MM.1S (cell line): ENCODE results near the gene NEK2.
A peak's percentile ranks its signal among the peaks of the same experiment; 100 is the strongest.

Experiments used
- DNase-seq: peaks from one replicate; pipeline ENCODE4 v3.0.0-alpha.2; 2015
- H2AFZ ChIP-seq: fragments of 300-600 bp; sonication (generic); 2 replicates; pipeline ENCODE4 v1.6.0; 2016; ENCODE audit warnings: antibody characterized with exemption, low read length
- H3F3A ChIP-seq: fragments of 300-600 bp; sonication (generic); 2 replicates; pipeline ENCODE4 v1.6.1; 2016; ENCODE audit warnings: mild to moderate bottlenecking, antibody characterized with exemption, low read length, moderate library complexity, mixed read lengths; ENCODE audit not compliant: insufficient read depth
- H3K27ac ChIP-seq: fragments of 300-600 bp; sonication (generic); 2 replicates; pipeline ENCODE4 v1.5.1; 2016; ENCODE audit warnings: mild to moderate bottlenecking, low read length
- H3K27me3 ChIP-seq: fragments of 300-600 bp; sonication (generic); replicated peaks from 2 replicates; pipeline ENCODE4 v1.6.0; 2016; ENCODE audit warnings: low read length; ENCODE audit not compliant: insufficient read depth
- H3K36me3 ChIP-seq: fragments of 300-600 bp; sonication (generic); replicated peaks from 2 replicates; pipeline ENCODE4 v1.6.1; 2016; ENCODE audit warnings: mild to moderate bottlenecking, low read length, mixed read lengths; ENCODE audit not compliant: insufficient read depth
- H3K4me1 ChIP-seq: fragments of 300-600 bp; sonication (generic); 2 replicates; pipeline ENCODE4 v1.6.1; 2016; ENCODE audit warnings: low read length, mixed read lengths
- H3K4me2 ChIP-seq: fragments of 300-600 bp; sonication (generic); 2 replicates; pipeline ENCODE4 v1.6.0; 2016; ENCODE audit warnings: low read depth, low read length
- H3K4me3 ChIP-seq: fragments of 300-600 bp; sonication (generic); 2 replicates; pipeline ENCODE4 v1.5.1; 2016; ENCODE audit warnings: low read length, mixed read lengths
- H3K79me2 ChIP-seq: fragments of 300-600 bp; sonication (generic); 2 replicates; pipeline ENCODE4 v1.6.1; 2016; ENCODE audit warnings: mixed run types, low read length, mixed read lengths
- H3K9ac ChIP-seq: fragments of 300-600 bp; sonication (generic); 2 replicates; pipeline ENCODE4 v1.6.1; 2016; ENCODE audit warnings: low read length, mixed read lengths
- H3K9me2 ChIP-seq: fragments of 300-600 bp; sonication (generic); replicated peaks from 2 replicates; pipeline ENCODE4 v1.6.1; 2016; ENCODE audit warnings: mild to moderate bottlenecking, low read length, mixed read lengths; ENCODE audit not compliant: insufficient read depth
- H3K9me3 ChIP-seq: fragments of 300-600 bp; sonication (generic); replicated peaks from 2 replicates; pipeline ENCODE4 v1.6.1; 2016; ENCODE audit warnings: mild to moderate bottlenecking, low read length, mixed read lengths; ENCODE audit not compliant: insufficient read depth
- H4K20me1 ChIP-seq: fragments of 300-600 bp; sonication (generic); 2 replicates; pipeline ENCODE4 v1.6.1; 2016; ENCODE audit warnings: mild to moderate bottlenecking, low read length, moderate library complexity, mixed read lengths; ENCODE audit not compliant: insufficient read depth
- EZH2 ChIP-seq: fragments of 300-600 bp; sonication (generic); optimal IDR thresholded peaks from 2 replicates; pipeline ENCODE3; 2017; ENCODE audit warnings: low read depth, mild to moderate bottlenecking, antibody characterized with exemption, low read length, mixed read lengths
- EZH2phosphoT487 ChIP-seq: fragments of 300-600 bp; sonication (generic); IDR thresholded peaks from 2 replicates; pipeline ENCODE4 v1.6.1; 2018; ENCODE audit warnings: antibody characterized with exemption, low read length
- TF ChIP-seq, protein P1 (sequence below): fragments of 300-600 bp; sonication (generic); IDR thresholded peaks from 2 replicates; pipeline ENCODE4 v1.5.1; 2016; ENCODE audit warnings: antibody characterized with exemption, low read length, mixed read lengths

The NEK2 gene

DNA sequence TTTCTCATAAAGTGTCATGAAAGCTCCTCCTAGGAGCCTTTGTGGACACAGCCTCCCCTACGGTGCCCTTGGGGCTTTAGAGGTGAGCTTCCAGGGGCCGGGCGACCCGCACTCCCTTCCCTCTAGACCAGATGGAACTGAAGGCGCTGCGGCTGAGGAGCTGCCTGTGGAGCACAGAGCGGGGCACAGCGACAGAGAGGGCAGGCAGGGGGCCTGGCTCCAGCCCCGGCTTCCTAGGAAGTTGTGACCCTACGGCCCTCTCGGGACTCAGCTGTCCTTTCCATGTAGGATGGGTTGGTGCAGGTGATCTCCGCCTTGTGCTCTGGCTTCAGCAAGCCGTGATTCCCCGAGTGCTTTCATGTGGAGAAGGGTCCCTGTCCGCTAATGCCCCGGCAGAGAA is 23.6 kb upstream of the NEK2 start:
- H3K9ac ChIP-seq: no peak overlapping the region
- H3K4me1 ChIP-seq: peaks cover 5% of the 10 kb centered on the region; the same call in 1 of the 2 replicates
- H3F3A ChIP-seq: no peaks in the 10 kb centered on the region
- H3K79me2 ChIP-seq: no peaks in the 10 kb centered on the region
- no peaks in the 10 kb centered on the region for H4K20me1 ChIP-seq
- H3K36me3 ChIP-seq: no peaks in the 10 kb centered on the region
- H2AFZ ChIP-seq: peak overlapping the region; percentile 28; the same call in 1 of the 2 replicates
- DNase-seq: no peak
- H3K9me3 ChIP-seq: no peaks in the 10 kb centered on the region
- H3K27me3 ChIP-seq: no peaks in the 10 kb centered on the region
- TF ChIP-seq EZH2phosphoT487: no peak
- no peak for TF ChIP-seq EZH2
- TF ChIP-seq, protein P1, sequence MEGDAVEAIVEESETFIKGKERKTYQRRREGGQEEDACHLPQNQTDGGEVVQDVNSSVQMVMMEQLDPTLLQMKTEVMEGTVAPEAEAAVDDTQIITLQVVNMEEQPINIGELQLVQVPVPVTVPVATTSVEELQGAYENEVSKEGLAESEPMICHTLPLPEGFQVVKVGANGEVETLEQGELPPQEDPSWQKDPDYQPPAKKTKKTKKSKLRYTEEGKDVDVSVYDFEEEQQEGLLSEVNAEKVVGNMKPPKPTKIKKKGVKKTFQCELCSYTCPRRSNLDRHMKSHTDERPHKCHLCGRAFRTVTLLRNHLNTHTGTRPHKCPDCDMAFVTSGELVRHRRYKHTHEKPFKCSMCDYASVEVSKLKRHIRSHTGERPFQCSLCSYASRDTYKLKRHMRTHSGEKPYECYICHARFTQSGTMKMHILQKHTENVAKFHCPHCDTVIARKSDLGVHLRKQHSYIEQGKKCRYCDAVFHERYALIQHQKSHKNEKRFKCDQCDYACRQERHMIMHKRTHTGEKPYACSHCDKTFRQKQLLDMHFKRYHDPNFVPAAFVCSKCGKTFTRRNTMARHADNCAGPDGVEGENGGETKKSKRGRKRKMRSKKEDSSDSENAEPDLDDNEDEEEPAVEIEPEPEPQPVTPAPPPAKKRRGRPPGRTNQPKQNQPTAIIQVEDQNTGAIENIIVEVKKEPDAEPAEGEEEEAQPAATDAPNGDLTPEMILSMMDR: no peak
- H3K9me2 ChIP-seq: no peaks in the 10 kb centered on the region
- no peak overlapping the region for H3K4me3 ChIP-seq
- H3K27ac ChIP-seq: no peak overlapping the region
- peak overlapping the region; percentile 75 for H3K4me2 ChIP-seq

DNA sequence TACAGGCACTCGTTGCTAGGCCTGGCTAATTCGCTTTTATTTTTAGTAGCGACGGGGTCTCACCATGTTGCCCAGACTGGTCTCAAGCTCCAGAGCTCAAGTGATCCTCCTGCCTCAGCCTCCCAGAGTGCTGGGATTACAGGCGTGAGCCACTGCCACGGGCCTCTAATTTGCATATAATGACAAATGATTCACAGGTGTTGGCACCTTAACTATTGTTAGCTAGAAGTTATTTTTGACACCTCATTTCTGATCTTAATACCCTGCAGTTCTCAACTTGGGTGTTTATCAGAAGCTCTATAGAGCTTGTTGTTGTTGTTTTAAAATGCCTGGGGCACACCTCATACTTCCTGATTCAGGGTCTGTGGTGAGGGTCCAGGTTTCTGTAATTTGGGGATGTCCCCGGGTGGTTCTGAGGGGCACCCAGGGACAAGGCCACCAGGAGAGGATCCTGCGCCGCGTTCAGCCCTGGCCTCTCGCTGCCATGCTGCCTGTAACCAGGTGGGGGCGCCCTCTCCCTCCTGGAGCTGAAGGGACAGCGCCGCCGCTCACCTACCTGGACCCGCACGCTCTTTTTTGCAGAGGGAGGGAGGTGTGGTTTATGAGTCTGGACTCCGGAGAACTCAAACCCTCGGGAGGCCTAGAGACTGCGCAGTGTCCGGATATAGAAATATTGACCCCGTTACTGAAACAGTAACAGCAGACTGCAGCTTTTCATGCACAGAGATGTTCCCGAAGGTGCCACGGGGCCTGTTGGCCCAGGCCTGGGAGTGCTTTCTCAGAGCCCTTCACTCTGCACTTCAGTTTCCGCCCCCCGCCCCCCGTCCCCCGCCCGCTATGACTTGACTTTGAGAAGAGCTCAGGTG is 23.0 kb upstream of the NEK2 start:
- Histone ChIP-seq H3K9ac (no peak overlapping the region), H4K20me1 (no peaks in the 10 kb centered on the region), H3K9me2 (no peaks in the 10 kb centered on the region), H3K27me3 (no peaks in the 10 kb centered on the region), H3K4me2 (peak overlapping the region; percentile 75), H3F3A (no peaks in the 10 kb centered on the region), H2AFZ (peak overlapping the region; percentile 28), H3K9me3 (no peaks in the 10 kb centered on the region), H3K27ac (no peak overlapping the region), H3K4me3 (peak overlapping the region; percentile 33; the same call in 1 of the 2 replicates), H3K36me3 (no peaks in the 10 kb centered on the region), H3K4me1 (peaks cover 5% of the 10 kb centered on the region; the same call in 1 of the 2 replicates), H3K79me2 (no peaks in the 10 kb centered on the region)
- peak; percentile 86 for DNase-seq
- TF ChIP-seq EZH2phosphoT487: no peak
- TF ChIP-seq, protein P1: peak; percentile 100
- TF ChIP-seq EZH2: no peak

DNA sequence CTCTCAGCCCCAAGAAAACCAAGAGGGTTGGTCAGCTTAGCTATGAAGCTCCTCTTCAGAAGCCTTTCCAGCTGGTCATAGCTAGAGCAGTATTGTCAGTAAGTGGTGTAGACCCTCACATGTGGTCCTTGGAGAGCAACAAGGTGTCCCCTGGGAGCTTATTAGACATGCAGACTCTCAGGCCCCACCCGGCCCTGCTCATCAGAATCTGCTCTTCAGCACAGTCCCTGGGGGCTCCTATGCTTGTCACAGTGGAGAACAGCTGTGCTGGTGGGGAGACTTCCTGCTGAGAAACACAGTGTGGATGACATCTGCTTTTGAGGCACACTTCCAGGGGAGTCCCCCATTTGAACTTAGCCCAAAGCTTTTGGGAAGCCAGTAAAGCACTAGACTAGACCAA is 21.9 kb upstream of the NEK2 start:
- H3K4me3 ChIP-seq: no peak overlapping the region
- no peaks in the 10 kb centered on the region for H3K9me3 ChIP-seq
- DNase-seq: no peak
- no peak overlapping the region for H3K9ac ChIP-seq
- no peak overlapping the region for H3K4me2 ChIP-seq
- no peaks in the 10 kb centered on the region for H3K79me2 ChIP-seq
- no peaks in the 10 kb centered on the region for H4K20me1 ChIP-seq
- TF ChIP-seq, protein P1: no peak
- TF ChIP-seq EZH2 (no peak), EZH2phosphoT487 (no peak)
- peaks cover 5% of the 10 kb centered on the region; the same call in 1 of the 2 replicates for H3K4me1 ChIP-seq
- H3K27me3 ChIP-seq: no peaks in the 10 kb centered on the region
- H3K27ac ChIP-seq: no peak overlapping the region
- H2AFZ ChIP-seq: no peak overlapping the region
- H3K36me3 ChIP-seq: no peaks in the 10 kb centered on the region
- H3K9me2 ChIP-seq: no peaks in the 10 kb centered on the region
- no peaks in the 10 kb centered on the region for H3F3A ChIP-seq
